ENCODE measurements around the gene RBBP4.

RBBP4 gene

DNA sequence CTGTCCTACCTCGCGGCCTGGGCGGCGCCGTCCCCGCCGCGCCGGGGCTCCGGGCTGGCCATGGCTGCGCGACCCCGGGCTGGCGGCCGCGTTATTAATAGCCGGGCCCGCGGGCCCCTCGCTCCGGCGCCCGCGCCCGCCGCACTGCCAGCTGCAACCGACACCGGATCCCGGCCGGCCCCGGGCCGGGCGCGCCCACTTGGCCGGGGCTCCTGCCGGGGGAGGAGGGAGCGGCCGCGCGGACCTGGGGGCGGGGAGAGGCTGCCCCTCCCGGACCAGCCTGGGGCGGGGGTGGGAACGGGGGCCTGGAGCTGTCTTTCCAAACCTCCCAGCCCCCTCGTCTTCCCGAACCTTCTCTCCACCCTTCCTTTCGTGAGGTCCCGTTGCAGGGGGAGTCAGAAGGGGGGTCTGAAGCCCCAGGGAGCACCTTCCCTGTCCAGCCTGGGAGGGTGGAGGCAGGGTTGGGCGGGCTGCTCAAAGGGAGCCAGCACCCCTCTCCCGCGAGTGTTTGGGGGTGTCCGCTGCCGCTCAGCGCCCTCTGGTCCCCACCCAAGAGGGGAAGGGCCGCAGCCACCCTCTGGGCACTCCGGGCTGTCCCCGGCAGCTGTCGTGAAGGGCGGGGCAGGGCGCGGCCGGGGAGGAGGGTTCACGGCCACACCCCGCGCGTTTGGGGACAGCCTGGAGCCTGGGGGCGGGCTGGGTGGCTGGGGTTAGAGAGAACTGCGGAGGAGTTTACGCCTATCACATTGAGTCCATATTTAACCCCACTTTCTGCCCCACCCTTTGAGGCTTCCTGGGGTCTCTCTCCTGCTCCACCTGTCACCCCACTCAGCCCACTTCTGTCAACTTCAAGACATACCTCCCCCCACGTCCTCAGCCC lies 51.8 kb downstream of the RBBP4 start, which contains the start of gene SYNC:
Gene SYNC, minus strand, starts transcription at position 172 of the 880 bp plus-strand sequence. Its CDS starts 110 bp downstream, at position 62.
- ChIA-PET CTCF (interaction anchor here (0.6 to 1.6 kb wide), 4 partner anchors 10 to 15 kb away, joined by 3 to 12 read pairs (median 4); no protein-coding TSS in a partner anchor), POLR2A (interaction anchor here (0.6 to 1.7 kb wide), 5 partner anchors 9 to 70 kb away, joined by 3 to 8 read pairs (median 3); partner anchors contain the start of gene RBBP4)
- H3K4me1 ChIP-seq (ENCODE audit: control insufficient read depth, insufficient read depth, low read length): peaks cover 7% of the 10 kb centered on the region
- no peaks in the 10 kb centered on the region for H3K36me3 ChIP-seq (ENCODE audit: control insufficient read depth in 2 of 2, insufficient read depth in 1 of 2, low read length in 2 of 2)
- peak within 1 kb of the TSS; percentile 40; the same call in 1 of the 2 replicates for H3K27ac ChIP-seq (ENCODE audit: extremely low read depth, low read depth, low read length)
- peak within 1 kb of the TSS; percentile 41 for H3K4me3 ChIP-seq (ENCODE audit: low read depth, low read length)
- no peaks in the 10 kb centered on the region for H3K9me3 ChIP-seq (ENCODE audit: control insufficient read depth, insufficient read depth, low read depth, low read length)
- no peak for TF ChIP-seq TRIM28 (IDR thresholded peaks at IDR 0.05; ENCODE audit: borderline replicate concordance, low read length)
- TF ChIP-seq ZNF549 (tag by site-specific recombination; IDR thresholded peaks at IDR 0.05): no peak
- TF ChIP-seq, protein P1, sequence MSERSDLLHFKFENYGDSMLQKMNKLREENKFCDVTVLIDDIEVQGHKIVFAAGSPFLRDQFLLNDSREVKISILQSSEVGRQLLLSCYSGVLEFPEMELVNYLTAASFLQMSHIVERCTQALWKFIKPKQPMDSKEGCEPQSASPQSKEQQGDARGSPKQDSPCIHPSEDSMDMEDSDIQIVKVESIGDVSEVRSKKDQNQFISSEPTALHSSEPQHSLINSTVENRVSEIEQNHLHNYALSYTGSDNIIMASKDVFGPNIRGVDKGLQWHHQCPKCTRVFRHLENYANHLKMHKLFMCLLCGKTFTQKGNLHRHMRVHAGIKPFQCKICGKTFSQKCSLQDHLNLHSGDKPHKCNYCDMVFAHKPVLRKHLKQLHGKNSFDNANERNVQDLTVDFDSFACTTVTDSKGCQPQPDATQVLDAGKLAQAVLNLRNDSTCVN (tag by site-specific recombination; optimal IDR thresholded peaks at IDR 0.05): peak; percentile 64
- no peak for TF ChIP-seq ZNF791 (tag by site-specific recombination; IDR thresholded peaks at IDR 0.05)
- 0 out of 2 replicates have a peak, but pooled peaks have one; percentile 43 for TF ChIP-seq BCL11A (tag by site-specific recombination; IDR thresholded peaks at IDR 0.05; ENCODE audit: low read depth)
- TF ChIP-seq, protein P2, sequence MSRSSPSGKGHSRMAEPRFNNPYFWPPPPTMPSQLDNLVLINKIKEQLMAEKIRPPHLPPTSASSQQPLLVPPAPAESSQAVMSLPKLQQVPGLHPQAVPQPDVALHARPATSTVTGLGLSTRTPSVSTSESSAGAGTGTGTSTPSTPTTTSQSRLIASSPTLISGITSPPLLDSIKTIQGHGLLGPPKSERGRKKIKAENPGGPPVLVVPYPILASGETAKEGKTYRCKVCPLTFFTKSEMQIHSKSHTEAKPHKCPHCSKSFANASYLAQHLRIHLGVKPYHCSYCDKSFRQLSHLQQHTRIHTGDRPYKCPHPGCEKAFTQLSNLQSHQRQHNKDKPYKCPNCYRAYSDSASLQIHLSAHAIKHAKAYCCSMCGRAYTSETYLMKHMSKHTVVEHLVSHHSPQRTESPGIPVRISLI (tag by site-specific recombination; IDR thresholded peaks at IDR 0.05): no peak
- no peak for TF ChIP-seq HOXC10 (CRISPR knock-in tag; IDR thresholded peaks at IDR 0.05)
- no peak for TF ChIP-seq ZNF610 (tag by site-specific recombination; IDR thresholded peaks at IDR 0.05; ENCODE audit: borderline replicate concordance)
- no peak; the same call in 1 of the 2 replicates for TF ChIP-seq ZEB2 (tag by site-specific recombination; IDR thresholded peaks at IDR 0.05)
- no peak for TF ChIP-seq ZNF660 (tag by site-specific recombination; IDR thresholded peaks at IDR 0.05)
- TF ChIP-seq ZNF26 (tag by site-specific recombination; IDR thresholded peaks at IDR 0.05): no peak
- TF ChIP-seq, protein P3, sequence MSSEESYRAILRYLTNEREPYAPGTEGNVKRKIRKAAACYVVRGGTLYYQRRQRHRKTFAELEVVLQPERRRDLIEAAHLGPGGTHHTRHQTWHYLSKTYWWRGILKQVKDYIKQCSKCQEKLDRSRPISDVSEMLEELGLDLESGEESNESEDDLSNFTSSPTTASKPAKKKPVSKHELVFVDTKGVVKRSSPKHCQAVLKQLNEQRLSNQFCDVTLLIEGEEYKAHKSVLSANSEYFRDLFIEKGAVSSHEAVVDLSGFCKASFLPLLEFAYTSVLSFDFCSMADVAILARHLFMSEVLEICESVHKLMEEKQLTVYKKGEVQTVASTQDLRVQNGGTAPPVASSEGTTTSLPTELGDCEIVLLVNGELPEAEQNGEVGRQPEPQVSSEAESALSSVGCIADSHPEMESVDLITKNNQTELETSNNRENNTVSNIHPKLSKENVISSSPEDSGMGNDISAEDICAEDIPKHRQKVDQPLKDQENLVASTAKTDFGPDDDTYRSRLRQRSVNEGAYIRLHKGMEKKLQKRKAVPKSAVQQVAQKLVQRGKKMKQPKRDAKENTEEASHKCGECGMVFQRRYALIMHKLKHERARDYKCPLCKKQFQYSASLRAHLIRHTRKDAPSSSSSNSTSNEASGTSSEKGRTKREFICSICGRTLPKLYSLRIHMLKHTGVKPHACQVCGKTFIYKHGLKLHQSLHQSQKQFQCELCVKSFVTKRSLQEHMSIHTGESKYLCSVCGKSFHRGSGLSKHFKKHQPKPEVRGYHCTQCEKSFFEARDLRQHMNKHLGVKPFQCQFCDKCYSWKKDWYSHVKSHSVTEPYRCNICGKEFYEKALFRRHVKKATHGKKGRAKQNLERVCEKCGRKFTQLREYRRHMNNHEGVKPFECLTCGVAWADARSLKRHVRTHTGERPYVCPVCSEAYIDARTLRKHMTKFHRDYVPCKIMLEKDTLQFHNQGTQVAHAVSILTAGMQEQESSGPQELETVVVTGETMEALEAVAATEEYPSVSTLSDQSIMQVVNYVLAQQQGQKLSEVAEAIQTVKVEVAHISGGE (tag by site-specific recombination; conservative IDR thresholded peaks at IDR 0.05; ENCODE audit: low read depth): no peak
- no peak for TF ChIP-seq ZNF639 (tag by site-specific recombination; IDR thresholded peaks at IDR 0.05)
- TF ChIP-seq, protein P4, sequence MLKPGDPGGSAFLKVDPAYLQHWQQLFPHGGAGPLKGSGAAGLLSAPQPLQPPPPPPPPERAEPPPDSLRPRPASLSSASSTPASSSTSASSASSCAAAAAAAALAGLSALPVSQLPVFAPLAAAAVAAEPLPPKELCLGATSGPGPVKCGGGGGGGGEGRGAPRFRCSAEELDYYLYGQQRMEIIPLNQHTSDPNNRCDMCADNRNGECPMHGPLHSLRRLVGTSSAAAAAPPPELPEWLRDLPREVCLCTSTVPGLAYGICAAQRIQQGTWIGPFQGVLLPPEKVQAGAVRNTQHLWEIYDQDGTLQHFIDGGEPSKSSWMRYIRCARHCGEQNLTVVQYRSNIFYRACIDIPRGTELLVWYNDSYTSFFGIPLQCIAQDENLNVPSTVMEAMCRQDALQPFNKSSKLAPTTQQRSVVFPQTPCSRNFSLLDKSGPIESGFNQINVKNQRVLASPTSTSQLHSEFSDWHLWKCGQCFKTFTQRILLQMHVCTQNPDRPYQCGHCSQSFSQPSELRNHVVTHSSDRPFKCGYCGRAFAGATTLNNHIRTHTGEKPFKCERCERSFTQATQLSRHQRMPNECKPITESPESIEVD (tag by site-specific recombination; IDR thresholded peaks at IDR 0.05): no peak
- no peak for TF ChIP-seq ZNF548 (tag by site-specific recombination; IDR thresholded peaks at IDR 0.05)
- TF ChIP-seq ZNF426 (tag by site-specific recombination; IDR thresholded peaks at IDR 0.05): no peak
- no peak for TF ChIP-seq ZNF169 (tag by site-specific recombination; IDR thresholded peaks at IDR 0.05)
- no peak for TF ChIP-seq ZNF521 (tag by site-specific recombination; IDR thresholded peaks at IDR 0.05)
- TF ChIP-seq ZNF514 (tag by site-specific recombination; IDR thresholded peaks at IDR 0.05): no peak
- no peak for TF ChIP-seq TSHZ1 (tag by site-specific recombination; IDR thresholded peaks at IDR 0.05; ENCODE audit: borderline replicate concordance)
- TF ChIP-seq ZIC2 (tag by site-specific recombination; IDR thresholded peaks at IDR 0.05): peak; percentile 26
- TF ChIP-seq ZNF239 (tag by site-specific recombination; IDR thresholded peaks at IDR 0.05): no peak

All from HEK293 (cell line).